GM12878 (cell line): ENCODE measurements around the gene KLHL24. TPM values are rescaled to one million over a fixed set of nuclear protein-coding genes. Genes with fewer than 3 reads are reported as not detected.

Experiments used
- ATAC-seq: fragments of 200-7000 bp; cut with Tn5 transposase; 3 replicates; pipeline ENCODE4 v1.9.1; 2020; ENCODE audit warnings: mild to moderate bottlenecking, moderate library complexity
- BruUV-seq: library from RNA; stranded (reverse); fragments of 400-500 nt; replicated peaks from 2 replicates; lab custom pipeline; 2021; lab: Mats Ljungman, UMichigan
- CTCF ChIA-PET: fragments of 300-600 bp; sonication (Branson Sonifier 250); formaldehyde crosslinking; extraction: SDS; loops from one replicate; lab custom pipeline; 2021; ENCODE audit warnings: inconsistent platforms; lab: Yijun Ruan, JAX
- POLR2A ChIA-PET: fragments of 350-600 bp; formaldehyde crosslinking; extraction: SDS; loops from one replicate; lab custom pipeline; 2021; ENCODE audit warnings: inconsistent platforms; lab: Charles Lee
- RAD21 ChIA-PET: fragments of 300-600 bp; sonication (Branson Sonifier 250); formaldehyde crosslinking; loops from one replicate; lab custom pipeline; 2023; ENCODE audit warnings: antibody characterized with exemption; ENCODE audit not compliant: unreplicated experiment; lab: Charles Lee
- SMC1A ChIA-PET: fragments of 300-600 bp; sonication (Branson Sonifier 250); formaldehyde crosslinking; loops from one replicate; lab custom pipeline; 2023; ENCODE audit not compliant: unreplicated experiment, uncharacterized antibody; lab: Charles Lee
- DNase-seq: peaks from one replicate; pipeline ENCODE4 v3.0.0-alpha.2; 2011; ENCODE audit warnings: low read depth, low spot score
- FAIRE-seq: peaks from 3 replicates; lab custom pipeline; 2011; peaks lifted over from hg19 to GRCh38; lab: Jason Lieb, UNC
- H2AFZ ChIP-seq: 2 replicates; pipeline ENCODE4 v1.6.0; 2011; ENCODE audit warnings: low read depth, low read length, control low read depth; ENCODE audit not compliant: control insufficient read depth
- H3K27ac ChIP-seq: 2 replicates; pipeline ENCODE4 v1.5.1; 2011; ENCODE audit warnings: control low read depth; ENCODE audit not compliant: control insufficient read depth, insufficient read depth
- H3K27me3 ChIP-seq, 2 experiments: replicated peaks in 1 of 2; 2 replicates each; pipeline versions ENCODE4 v1.6.0 to v1.6.1; 2011; ENCODE audit warnings: low read length in 1 of 2; ENCODE audit not compliant: control insufficient read depth in 2 of 2, insufficient read depth in 2 of 2
- H3K36me3 ChIP-seq, 2 experiments: 2 replicates each; pipeline ENCODE4 v1.5.1; 2011; ENCODE audit warnings: low read length in 1 of 2; ENCODE audit not compliant: control insufficient read depth in 2 of 2, insufficient read depth in 2 of 2
- H3K4me1 ChIP-seq: 2 replicates; pipeline ENCODE4 v1.6.1; 2011; ENCODE audit warnings: mild to moderate bottlenecking, low read length, moderate library complexity, mixed read lengths; ENCODE audit not compliant: control insufficient read depth, insufficient read depth
- H3K4me2 ChIP-seq: 2 replicates; pipeline ENCODE4 v1.6.0; 2011; ENCODE audit warnings: control low read depth; ENCODE audit not compliant: control insufficient read depth, insufficient read depth
- H3K4me3 ChIP-seq: fragments of 200-600 bp; sonication (generic); 2 replicates; pipeline ENCODE4 v1.5.1; 2016
- H3K79me2 ChIP-seq: 2 replicates; pipeline ENCODE4 v1.6.0; 2011; ENCODE audit warnings: low read length; ENCODE audit not compliant: control insufficient read depth, insufficient read depth
- H3K9ac ChIP-seq: 2 replicates; pipeline ENCODE4 v1.8.0; 2011; ENCODE audit warnings: low read length, control low read depth, mixed read lengths; ENCODE audit not compliant: control insufficient read depth, insufficient read depth
- H3K9me3 ChIP-seq: replicated peaks from 3 replicates; pipeline ENCODE4 v1.5.1; 2011; ENCODE audit warnings: mild to moderate bottlenecking, low read length; ENCODE audit not compliant: control insufficient read depth, insufficient read depth
- H4K20me1 ChIP-seq: 2 replicates; pipeline ENCODE4 v1.6.0; 2011; ENCODE audit not compliant: control insufficient read depth, insufficient read depth
- FOXK2 ChIP-seq: fragments of 450-650 bp; IDR thresholded peaks from 2 replicates; pipeline ENCODE4 v1.6.1; 2017; ENCODE audit warnings: mild to moderate bottlenecking, moderate library complexity
- WGBS: methylation state at CpG from one replicate; pipeline ENCODE4 v1.1.6; 2016; ENCODE audit warnings: low lambda C conversion rate; ENCODE audit not compliant: insufficient replicate concordance, insufficient coverage; ENCODE audit errors: missing lambda C conversion rate; 5-methylcytosine and 5-hydroxymethylcytosine counted together
- in situ Hi-C: fragments of 300-500 bp; cut with MboI; formaldehyde crosslinking; loops from 9 replicates; pipeline ENCODE4 v1.14.3; 2018; ENCODE audit warnings: mixed read lengths
- intact Hi-C: fragments of 100-400 bp; cut with micrococcal nuclease; formaldehyde crosslinking; loops from one replicate; pipeline ENCODE4 v1.14.2; 2022; ENCODE audit not compliant: unreplicated experiment
- polyA plus RNA-seq, 11 experiments: library from polyadenylated mRNA; depleted of rRNA in 4 of 11; unstranded in 6 of 11; stranded (reverse) in 5 of 11; fragments of >200 nt; fragmentation: Nextera tagmentation in 4 of 11; fragmentation: Illumina TruSeq in 1 of 11; extraction: Ambion mirVana in 4 of 11; extraction: Trizol in 1 of 11; gene quantifications; 1 replicate in 1 of 11; 2 replicates in 10 of 11; pipeline versions ENCODE4 v1.2.1 to v1.2.3, GENCODE V29; 2011 to 2016; ENCODE audit warnings: inconsistent platforms in 2 of 11, missing spikeins in 2 of 11, low read depth in 1 of 11
- total RNA-seq, 4 experiments: library from RNA; depleted of rRNA in 3 of 4; stranded (reverse); fragments of >200 nt in 3 of 4; fragmentation: Illumina TruSeq in 1 of 4; extraction: Trizol in 1 of 4; gene quantifications; 2 replicates each; pipeline versions ENCODE4 v1.2.1 to v1.2.3, GENCODE V29; 2013 to 2021
- TF ChIP-seq, protein P1 (sequence below): fragments of 450-650 bp; IDR thresholded peaks from 2 replicates; pipeline ENCODE4 v1.6.1; 2017; ENCODE audit warnings: low read depth, mild to moderate bottlenecking, moderate library complexity

Gene KLHL24
- total and polyA plus RNA-seq, 10 of the 15 experiments (the other 5 are each of a cell fraction or from before 2014, with no cell fraction given) = 0.91 to 24.3 (median 5.3) TPM

DNA sequence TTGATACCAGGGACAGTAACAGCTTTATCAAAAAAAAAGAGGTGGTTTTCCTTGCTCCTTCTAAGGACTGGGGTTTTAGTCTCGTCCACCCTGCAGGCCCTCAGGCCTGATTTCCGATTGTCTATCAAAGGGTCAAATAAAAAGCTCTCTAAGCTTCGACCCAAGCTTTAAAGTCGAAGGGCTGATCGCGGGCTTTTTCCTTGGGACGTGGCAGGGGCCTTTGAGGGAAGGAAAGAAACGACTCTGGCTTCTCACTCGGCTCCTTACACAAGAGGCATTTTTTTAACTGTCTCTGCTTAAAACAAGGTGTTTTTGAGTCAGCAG lies 354 bp upstream of the KLHL24 start:
- CTCF ChIA-PET = interaction anchor here (1.0 to 2.5 kb wide), 7 partner anchors 10 to 164 kb away, joined by 3 to 16 read pairs (median 3); no protein-coding TSS in a partner anchor
- Histone ChIP-seq H3K4me1 (peaks cover 19% of the 10 kb centered on the region; the same call in 1 of the 2 replicates), H3K9ac (peak overlapping the region; percentile 43; the same call in 1 of the 2 replicates), H3K27ac (peak overlapping the region; percentile 25; the same call in 1 of the 2 replicates), H3K79me2 (no peaks in the 10 kb centered on the region), H3K9me3 (no peaks in the 10 kb centered on the region), H3K4me2 (peak overlapping the region; percentile 86), H3K27me3 (no peaks in the 10 kb centered on the region; a peak in 1 of 4 replicates), H2AFZ (peak overlapping the region; percentile 97), H4K20me1 (no peaks in the 10 kb centered on the region), H3K36me3 (no peaks in the 10 kb centered on the region), H3K4me3 (peak overlapping the region; percentile 80)
- SMC1A ChIA-PET = interaction anchor here (0.9 to 4.1 kb wide), 19 partner anchors 9 to 165 kb away, joined by 3 to 20 read pairs (median 4); no protein-coding TSS in a partner anchor
- in situ Hi-C loops = no loop called here
- intact Hi-C loops = loop anchor here (2.0 to 5.0 kb wide), 3 partner anchors 43 to 166 kb away; no protein-coding TSS in a partner anchor
- no peak for FAIRE-seq
- WGBS = 0% methylated on average over 9 of the region's 9 CpGs
- TF ChIP-seq, protein P1, sequence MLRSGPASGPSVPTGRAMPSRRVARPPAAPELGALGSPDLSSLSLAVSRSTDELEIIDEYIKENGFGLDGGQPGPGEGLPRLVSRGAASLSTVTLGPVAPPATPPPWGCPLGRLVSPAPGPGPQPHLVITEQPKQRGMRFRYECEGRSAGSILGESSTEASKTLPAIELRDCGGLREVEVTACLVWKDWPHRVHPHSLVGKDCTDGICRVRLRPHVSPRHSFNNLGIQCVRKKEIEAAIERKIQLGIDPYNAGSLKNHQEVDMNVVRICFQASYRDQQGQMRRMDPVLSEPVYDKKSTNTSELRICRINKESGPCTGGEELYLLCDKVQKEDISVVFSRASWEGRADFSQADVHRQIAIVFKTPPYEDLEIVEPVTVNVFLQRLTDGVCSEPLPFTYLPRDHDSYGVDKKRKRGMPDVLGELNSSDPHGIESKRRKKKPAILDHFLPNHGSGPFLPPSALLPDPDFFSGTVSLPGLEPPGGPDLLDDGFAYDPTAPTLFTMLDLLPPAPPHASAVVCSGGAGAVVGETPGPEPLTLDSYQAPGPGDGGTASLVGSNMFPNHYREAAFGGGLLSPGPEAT = 0 out of 2 replicates have a peak, but pooled peaks have one; percentile 21
- TF ChIP-seq FOXK2 = no peak
- POLR2A ChIA-PET = interaction anchor here (0.6 to 3.3 kb wide), 10 partner anchors 30 to 119 kb away, joined by 3 to 35 read pairs (median 6); partner anchors contain the start of gene YEATS2
- no TSS peak for BruUV-seq
- no peak for ATAC-seq
- RAD21 ChIA-PET = interaction anchor here (0.9 to 3.9 kb wide), 8 partner anchors 29 to 119 kb away, joined by 3 to 30 read pairs (median 8); partner anchors contain the start of gene YEATS2
- DNase-seq = no peak
